Measurements from ENCODE around the gene FBXL14. TPM values are rescaled to one million over a fixed set of nuclear protein-coding genes. Genes with fewer than 3 reads are reported as not detected.
A peak's percentile ranks its signal among the peaks of the same experiment; 100 is the strongest.

The FBXL14 gene
- polyA plus RNA-seq, 1 donor: 5.5 TPM

- no peak for DNase-seq
Observed at GRCh38 chr12:1592444-1593173, 1.8 kb downstream of the FBXL14 start.

DNA sequence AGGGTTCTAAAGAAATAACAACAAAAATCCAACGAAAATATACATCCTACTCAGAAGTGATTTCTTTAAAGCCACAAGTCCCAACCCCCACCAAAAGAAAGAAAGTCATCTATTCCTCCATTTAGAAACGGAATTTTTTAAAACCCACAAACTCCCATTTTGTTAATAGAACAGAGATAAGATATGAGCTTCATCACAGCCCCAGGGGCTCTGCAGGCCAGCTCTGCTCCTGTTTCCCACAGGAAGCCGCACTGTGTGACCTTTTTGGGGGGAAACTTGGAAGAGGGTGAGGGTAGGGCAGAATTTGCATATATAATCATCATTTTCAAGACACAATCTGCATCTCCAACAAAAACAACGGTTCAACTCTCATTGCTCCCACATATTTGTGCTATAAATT is 2.8 kb downstream of the FBXL14 start:
- DNase-seq: no peak

- DNase-seq: no peak
Observed at GRCh38 chr12:1591034-1591433, 3.3 kb downstream of the FBXL14 start.

DNA sequence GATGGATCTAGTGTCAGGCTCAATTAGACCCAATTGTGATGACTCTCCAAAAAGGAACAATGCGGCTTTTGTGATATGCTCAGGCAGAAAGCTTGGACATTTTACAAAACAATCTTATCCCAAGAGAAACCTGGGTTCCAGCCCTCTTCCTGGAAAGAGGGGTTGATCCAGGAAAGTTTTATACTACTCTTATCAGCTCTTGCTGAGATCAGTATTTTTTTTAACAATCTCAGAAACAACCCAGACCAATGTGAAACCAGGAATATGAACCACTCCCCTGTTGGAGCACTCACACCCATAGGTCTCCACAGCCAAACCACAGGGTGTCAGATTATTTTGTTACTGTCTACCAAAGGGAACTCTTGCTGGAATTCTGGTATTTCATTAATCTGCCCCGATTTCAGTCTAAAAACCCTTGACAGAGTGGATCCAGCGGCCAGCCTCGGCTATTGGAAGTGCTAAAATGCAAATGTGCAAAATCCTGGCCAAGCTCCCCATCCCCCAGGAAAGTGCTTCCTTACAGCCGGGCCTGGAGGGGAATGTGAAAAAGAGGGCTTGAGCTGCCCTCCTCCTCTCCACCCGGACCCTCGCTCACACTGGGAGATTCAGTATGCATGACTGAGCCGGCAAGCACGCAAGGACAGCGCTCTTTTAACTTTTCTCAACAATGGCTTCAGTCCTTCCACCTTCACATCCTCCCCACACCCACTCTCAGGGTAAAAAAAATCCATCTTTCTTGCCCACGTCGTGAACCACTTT is 4.0 kb downstream of the FBXL14 start:
- no peak for DNase-seq

GRCh38 chr12:1588575-1588947 is 5.8 kb downstream of the FBXL14 start:
- no peak for DNase-seq

DNA sequence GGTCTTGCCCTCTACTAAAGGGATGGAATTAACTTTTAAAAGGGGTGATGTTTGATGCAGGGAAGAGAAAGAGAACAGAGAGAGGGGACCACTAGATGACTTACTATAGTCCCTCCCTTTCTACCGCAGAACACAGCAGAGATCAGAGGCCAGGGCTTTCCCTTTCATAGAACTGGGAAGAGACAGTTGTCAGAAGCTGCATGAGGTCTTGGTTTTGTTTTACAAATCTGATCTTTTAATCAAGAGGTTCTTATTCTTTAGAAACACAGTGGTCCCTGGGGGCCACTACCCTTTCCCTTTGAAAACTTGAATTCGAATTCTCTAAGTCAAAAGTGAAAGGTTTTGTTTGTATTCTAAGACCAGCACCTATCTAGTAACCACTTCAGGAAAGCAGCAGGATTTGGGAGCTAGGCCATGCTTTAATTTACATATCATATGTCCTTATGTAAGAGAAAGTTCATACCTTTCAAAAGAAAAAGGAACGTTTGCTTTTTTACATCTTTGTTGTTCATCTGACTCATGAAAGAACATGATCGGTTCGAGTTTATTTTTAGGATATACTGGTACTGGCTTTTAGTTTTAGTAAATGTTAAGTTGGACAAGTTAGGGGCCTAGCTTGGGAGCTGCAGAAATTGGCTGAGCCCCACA is 6.3 kb downstream of the FBXL14 start:
- DNase-seq: no peak

DNA sequence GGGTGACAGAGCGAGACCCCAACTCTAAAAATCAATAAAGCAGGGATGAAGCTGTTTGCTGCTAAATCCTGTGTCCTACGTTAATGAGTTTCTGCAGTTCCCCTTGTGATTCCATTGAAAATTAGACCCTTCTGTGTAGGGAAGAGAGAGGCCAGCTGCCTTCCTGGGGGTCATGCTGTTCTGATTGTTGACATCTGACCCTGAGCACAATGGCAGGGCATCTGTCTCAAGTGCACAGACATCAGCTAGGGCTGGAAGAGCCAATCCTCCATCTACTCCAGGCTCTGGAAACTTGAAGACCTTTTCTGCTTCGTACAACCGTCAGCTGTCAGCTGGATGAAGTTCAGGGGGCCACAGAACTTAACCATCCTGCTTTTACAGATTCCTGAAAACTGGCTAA is 10.1 kb downstream of the FBXL14 start:
- no peak for DNase-seq

DNA sequence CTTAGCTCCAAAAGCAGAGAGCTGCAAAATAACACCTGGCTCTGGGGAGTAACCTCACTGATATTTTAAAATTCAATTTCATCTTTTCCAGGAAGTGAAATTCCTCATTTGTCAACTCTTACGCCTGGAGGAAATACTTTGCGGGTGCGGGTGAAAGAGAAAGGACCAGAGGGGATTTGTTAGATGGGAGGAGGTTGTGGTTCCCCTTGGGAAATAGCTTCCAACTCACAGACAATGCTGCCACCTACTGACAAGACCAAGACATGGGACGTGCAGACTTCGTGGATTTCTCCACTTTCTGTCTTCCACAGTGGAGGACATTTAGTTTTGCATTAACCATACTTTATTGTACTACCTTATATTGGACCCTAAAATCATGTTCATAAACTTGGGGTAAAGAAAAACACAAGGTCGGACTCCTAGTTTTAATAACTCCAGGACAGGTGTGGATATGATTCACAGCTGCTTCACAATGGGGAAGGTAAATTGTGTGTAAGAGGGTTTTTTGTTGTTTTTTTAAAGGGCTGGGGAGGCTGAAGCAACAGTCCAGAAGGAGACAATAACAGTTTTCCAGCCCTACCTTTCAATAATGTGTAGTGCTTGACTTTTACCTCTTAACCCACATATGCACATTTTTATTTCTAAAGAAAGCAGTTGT is 10.8 kb downstream of the FBXL14 start:
- peak; percentile 79 for DNase-seq

DNA sequence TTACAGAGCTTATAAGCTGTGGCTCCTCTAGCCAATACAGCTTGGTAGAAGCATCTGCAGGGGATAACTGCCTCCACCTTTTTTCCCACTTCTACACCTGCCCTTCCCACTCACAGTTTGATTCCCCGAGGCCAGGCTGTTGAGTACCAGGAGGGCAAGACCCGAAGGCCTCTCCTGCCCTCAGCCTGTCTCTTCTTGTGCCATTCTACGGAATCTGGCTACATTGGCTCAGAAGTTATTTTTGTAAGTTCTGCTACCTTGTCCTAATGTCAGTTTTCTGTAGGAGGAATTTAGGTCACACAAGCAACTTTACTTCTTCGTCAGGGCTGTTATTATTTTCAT is 11.7 kb downstream of the FBXL14 start:
- DNase-seq: no peak

GRCh38 chr12:1581973-1582708 is 12.2 kb downstream of the FBXL14 start:
- DNase-seq: no peak

- no peak for DNase-seq
Observed at GRCh38 chr12:1580526-1580925, 13.9 kb downstream of the FBXL14 start.

DNA sequence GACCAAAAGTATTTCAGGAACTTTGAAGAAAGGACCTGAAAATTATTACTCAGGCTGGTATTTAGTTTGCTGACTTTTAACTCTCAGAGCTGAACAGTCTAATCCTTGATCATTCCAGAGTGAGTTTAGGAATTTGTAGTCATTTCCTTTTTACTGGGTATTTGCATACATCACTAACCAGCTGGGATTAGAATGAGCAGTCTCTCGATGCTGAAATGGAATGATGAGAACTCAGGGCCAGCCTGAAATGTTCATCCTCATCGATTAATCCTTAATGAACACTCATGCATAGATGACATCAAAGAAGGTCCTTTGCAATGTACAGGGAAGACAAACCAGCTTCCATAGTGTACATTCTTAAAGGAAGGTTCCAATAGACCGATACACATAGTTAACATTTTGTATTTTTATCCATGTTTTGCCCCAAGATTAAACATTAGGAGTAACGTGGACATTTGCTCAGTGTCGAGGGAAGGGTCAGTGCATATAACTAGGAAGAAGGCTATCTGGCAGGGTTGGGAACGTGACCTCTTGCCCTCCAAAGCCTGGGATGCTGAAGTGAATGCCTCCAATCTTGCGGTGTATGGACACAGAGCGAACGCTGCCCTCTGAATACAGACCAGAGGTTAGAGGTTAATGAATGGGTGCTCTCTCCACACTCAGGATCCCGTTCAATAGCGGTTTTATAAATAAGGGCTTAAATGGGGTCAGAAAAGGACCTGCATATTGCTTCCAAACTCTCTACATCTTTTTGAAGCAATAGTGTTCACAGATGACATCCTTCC is 14.5 kb downstream of the FBXL14 start:
- DNase-seq: no peak

GRCh38 chr12:1576410-1577241 is 17.8 kb downstream of the FBXL14 start:
- DNase-seq: no peak

- DNase-seq: no peak
Observed at GRCh38 chr12:1575408-1576401, 18.7 kb downstream of the FBXL14 start.

DNA sequence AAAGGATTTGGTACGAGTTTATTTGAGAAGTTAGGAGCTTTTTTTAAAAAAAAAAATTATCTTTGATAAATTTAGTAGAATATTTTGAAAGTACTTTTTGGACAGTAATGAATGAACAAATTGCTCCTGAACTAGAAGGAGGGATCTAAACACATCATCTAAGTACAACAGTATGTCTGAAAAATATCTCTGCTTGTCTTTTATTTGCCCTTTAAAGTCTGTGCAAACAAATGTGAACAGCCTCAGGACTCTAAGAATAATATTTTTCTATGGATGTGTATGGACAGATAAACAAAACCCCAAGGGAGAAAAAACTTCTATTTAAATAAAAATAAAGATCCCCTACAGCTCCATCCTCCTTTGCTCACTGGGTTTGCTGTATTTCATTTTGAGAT is 19.5 kb downstream of the FBXL14 start:
- no peak for DNase-seq

DNA sequence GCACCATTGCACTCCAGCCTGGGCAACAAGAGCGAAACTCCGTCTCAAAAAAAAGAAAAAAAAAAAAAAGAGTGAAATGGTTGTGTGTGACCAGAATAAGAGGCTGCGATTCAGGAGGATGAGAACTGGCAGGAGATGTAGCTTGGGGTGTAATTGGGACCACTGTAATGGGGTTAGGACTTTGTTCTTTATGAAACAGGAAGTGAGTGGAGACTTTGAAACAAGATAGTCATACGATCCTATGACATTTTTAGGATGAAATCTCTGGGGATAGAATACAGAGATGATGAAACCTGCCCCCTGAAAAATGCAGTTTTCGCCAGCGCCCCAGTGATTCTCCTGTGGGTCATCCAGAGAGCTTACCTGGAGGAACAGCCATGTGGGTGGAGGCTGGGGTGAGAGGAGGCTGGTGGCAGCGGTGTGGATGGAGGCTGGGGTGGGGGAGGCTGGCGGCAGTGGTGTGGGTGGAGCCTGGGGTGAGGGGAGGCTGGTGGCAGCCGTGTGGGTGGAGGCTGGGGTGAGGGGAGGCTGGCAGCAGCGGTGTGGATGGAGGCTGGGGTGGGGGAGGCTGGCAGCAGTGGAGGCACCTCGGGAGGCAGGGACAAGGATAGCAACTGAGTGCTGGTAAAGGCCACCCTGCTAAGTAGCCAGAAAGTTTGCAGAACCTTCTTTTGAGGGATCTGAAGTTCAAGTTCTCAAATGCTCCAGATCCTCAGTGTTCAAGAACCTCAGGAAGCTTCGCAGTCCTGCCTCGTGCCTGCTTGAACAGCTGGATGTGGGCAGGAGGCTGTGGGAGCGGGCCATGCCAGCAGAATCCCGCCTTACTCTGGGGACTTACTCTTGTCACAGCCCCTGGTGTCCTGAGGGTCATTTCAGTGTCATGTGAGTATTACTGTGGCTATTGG is 20.2 kb downstream of the FBXL14 start:
- no peak for DNase-seq

DNA sequence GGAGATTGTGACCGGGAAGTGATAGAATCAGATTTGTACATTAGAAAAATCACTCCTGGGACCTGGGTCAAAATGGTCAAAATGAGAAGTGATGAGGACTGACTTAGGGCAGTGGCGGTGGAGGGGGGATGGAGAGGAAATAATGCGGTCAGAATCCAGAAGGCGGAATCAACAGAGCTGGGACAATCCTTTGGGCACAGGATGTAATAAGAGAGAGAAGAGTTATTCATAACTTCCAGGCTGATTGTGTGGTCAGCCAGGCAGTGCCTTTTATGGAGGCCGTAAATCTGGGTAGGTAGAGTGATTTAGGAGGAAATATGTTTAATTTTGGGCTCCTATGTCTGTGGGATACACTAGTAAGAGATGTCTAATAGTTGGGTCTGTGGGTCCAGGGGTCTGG is 21.6 kb downstream of the FBXL14 start:
- DNase-seq: no peak

DNA sequence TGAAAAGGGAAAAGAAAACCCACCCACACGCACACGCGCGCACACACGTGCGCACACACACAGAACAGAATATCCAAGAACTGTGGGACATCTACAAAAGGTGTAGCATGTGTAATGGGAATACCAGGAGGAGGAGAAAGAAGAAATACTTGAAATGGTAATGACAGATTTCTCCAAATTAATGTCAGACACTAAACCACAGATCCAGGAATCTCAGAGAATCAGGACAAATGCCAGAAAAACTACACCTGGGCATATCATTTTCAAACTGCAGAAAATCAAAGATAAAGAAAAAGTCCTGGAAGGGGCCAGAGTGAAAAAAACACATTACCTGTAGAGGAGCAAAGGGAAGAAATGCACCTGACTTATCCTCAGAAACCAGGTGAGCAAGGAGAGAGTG is 26.5 kb downstream of the FBXL14 start:
- no peak for DNase-seq

Data from hindlimb muscle (tissue), 1 donor.